Measurements from ENCODE around the gene INF2.

INF2 gene

DNA sequence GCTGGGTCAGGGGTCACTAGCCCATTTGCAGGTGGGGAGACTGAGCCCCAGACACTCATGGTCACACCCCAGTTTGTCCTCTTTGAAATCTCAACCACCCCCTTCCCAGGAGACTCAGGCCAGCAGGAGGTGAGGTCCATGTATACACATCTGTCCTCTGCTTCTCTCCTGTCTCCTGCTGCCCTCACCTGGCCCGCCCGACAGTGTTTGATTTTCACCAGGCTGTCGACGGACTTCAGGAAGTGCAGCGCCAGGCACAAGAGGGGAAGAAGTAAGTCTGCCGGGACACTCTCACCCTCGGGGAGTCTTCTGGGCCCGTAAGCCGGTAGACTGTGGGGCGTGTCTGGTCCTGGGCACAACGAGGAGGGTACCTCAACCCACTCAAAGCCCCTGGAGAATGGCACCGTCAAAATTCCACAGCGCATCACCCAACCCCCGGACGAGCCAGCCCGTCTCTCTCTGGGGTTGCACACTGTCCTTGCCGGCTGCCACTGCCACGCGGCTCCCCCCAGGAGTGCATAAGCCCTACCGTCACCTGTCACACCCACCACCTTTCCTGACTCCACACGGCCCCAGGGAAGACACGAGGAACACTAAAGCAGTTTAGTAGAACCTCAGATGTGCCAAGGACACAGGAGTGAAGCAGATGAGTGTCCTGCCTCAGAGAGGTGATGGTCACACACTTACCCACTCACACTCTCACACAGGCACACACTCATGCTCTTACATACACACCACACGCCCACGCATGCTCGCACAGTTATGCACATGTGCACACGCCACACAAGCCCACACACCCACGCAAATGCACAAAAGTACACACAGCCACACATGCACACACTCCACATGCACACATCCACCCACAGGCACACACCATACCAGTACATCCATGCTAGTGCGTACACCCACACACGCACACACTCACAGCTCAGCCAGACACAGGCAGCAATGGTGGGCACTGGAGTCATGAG is 50.4 kb downstream of the INF2 start:
- TF ChIP-seq RAD21 (IDR thresholded peaks at IDR 0.05; ENCODE audit: low read depth): 0 out of 2 replicates have a peak, but pooled peaks have one; percentile 6
- TF ChIP-seq TEAD4 (IDR thresholded peaks at IDR 0.05): no peak
- TF ChIP-seq NFIC (IDR thresholded peaks at IDR 0.05): no peak

- no peak for TF ChIP-seq EGR1 (IDR thresholded peaks at IDR 0.05)
- TF ChIP-seq REST (IDR thresholded peaks at IDR 0.05; ENCODE audit: low read depth): no peak
- TF ChIP-seq ZBTB7A (IDR thresholded peaks at IDR 0.05; ENCODE audit: low read depth): no peak
- TF ChIP-seq TCF12 (IDR thresholded peaks at IDR 0.05; ENCODE audit: low read depth): no peak
- TF ChIP-seq TEAD4 (IDR thresholded peaks at IDR 0.05): no peak
- no peak for TF ChIP-seq CREB1 (IDR thresholded peaks at IDR 0.05; ENCODE audit: low read depth)
- no peak for TF ChIP-seq RAD21 (IDR thresholded peaks at IDR 0.05; ENCODE audit: low read depth)
- no peak for TF ChIP-seq YY1 (IDR thresholded peaks at IDR 0.05; ENCODE audit: low read depth)
- no peak for TF ChIP-seq FOXM1 (IDR thresholded peaks at IDR 0.05; ENCODE audit: borderline replicate concordance, low read depth)
- no peak for TF ChIP-seq MAX (IDR thresholded peaks at IDR 0.05)
- TF ChIP-seq EP300 (IDR thresholded peaks at IDR 0.05; ENCODE audit: borderline replicate concordance): no peak
- TF ChIP-seq CEBPB (IDR thresholded peaks at IDR 0.05): no peak
- no peak for TF ChIP-seq NFIC (IDR thresholded peaks at IDR 0.05)
- no peak for TF ChIP-seq TAF1 (IDR thresholded peaks at IDR 0.05; ENCODE audit: low read depth)
- TF ChIP-seq, protein P1, sequence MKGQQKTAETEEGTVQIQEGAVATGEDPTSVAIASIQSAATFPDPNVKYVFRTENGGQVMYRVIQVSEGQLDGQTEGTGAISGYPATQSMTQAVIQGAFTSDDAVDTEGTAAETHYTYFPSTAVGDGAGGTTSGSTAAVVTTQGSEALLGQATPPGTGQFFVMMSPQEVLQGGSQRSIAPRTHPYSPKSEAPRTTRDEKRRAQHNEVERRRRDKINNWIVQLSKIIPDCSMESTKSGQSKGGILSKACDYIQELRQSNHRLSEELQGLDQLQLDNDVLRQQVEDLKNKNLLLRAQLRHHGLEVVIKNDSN (IDR thresholded peaks at IDR 0.05): no peak
Observed at GRCh38 chr14:104741108-104741802, 51.8 kb downstream of the INF2 start.

GRCh38 chr14:104741803-104742251 is 52.4 kb downstream of the INF2 start:
- TF ChIP-seq EP300 (IDR thresholded peaks at IDR 0.05; ENCODE audit: borderline replicate concordance): no peak
- TF ChIP-seq EGR1 (IDR thresholded peaks at IDR 0.05): no peak
- no peak for TF ChIP-seq ZBTB7A (IDR thresholded peaks at IDR 0.05; ENCODE audit: low read depth)
- no peak for TF ChIP-seq NFIC (IDR thresholded peaks at IDR 0.05)
- TF ChIP-seq RAD21 (IDR thresholded peaks at IDR 0.05; ENCODE audit: low read depth): no peak
- TF ChIP-seq FOXM1 (IDR thresholded peaks at IDR 0.05; ENCODE audit: borderline replicate concordance, low read depth): no peak
- TF ChIP-seq, protein P1 (IDR thresholded peaks at IDR 0.05): no peak
- no peak for TF ChIP-seq REST (IDR thresholded peaks at IDR 0.05; ENCODE audit: low read depth)

- no peak for TF ChIP-seq TEAD4 (IDR thresholded peaks at IDR 0.05)
- no peak for TF ChIP-seq REST (IDR thresholded peaks at IDR 0.05; ENCODE audit: low read depth)
- no peak for TF ChIP-seq EGR1 (IDR thresholded peaks at IDR 0.05)
- no peak for TF ChIP-seq CEBPB (IDR thresholded peaks at IDR 0.05)
- TF ChIP-seq TCF12 (IDR thresholded peaks at IDR 0.05; ENCODE audit: low read depth): no peak
- TF ChIP-seq FOXM1 (IDR thresholded peaks at IDR 0.05; ENCODE audit: borderline replicate concordance, low read depth): no peak
- no peak for TF ChIP-seq TAF1 (IDR thresholded peaks at IDR 0.05; ENCODE audit: low read depth)
- TF ChIP-seq EP300 (IDR thresholded peaks at IDR 0.05; ENCODE audit: borderline replicate concordance): no peak
- TF ChIP-seq YY1 (IDR thresholded peaks at IDR 0.05; ENCODE audit: low read depth): no peak
- no peak for TF ChIP-seq NFIC (IDR thresholded peaks at IDR 0.05)
- no peak for TF ChIP-seq RAD21 (IDR thresholded peaks at IDR 0.05; ENCODE audit: low read depth)
- TF ChIP-seq CREB1 (IDR thresholded peaks at IDR 0.05; ENCODE audit: low read depth): no peak
- TF ChIP-seq, protein P1 (IDR thresholded peaks at IDR 0.05): no peak
- no peak for TF ChIP-seq ZBTB7A (IDR thresholded peaks at IDR 0.05; ENCODE audit: low read depth)
- TF ChIP-seq MAX (IDR thresholded peaks at IDR 0.05): no peak
Observed at GRCh38 chr14:104742586-104743455, 53.4 kb downstream of the INF2 start.

Measured in Ishikawa (cell line).